Sigmoid colon (tissue), 7 donors: ENCODE data around the gene PRKCQ. TPM values are rescaled to one million over a fixed set of nuclear protein-coding genes. Genes with fewer than 3 reads are reported as not detected.

Source experiments
- DNase-seq: peaks from one replicate; pipeline ENCODE4 v3.0.0-alpha.2; 2019
- H3K27ac ChIP-seq, 4 donors: fragments of 200-600 bp; sonication (generic); one replicate each; pipeline ENCODE4 v1.5.1; 2016 to 2019; ENCODE audit warnings: mild to moderate bottlenecking in 1 of 4
- H3K27me3 ChIP-seq, 3 donors: fragments of 200-600 bp; sonication (generic); one replicate each; pipeline ENCODE4 v1.5.1; 2019; ENCODE audit warnings: mild to moderate bottlenecking in 1 of 3
- H3K36me3 ChIP-seq, 4 donors: fragments of 200-600 bp; sonication (generic); one replicate each; pipeline ENCODE4 v1.5.1; 2016 to 2019
- H3K4me1 ChIP-seq, 4 donors: fragments of 200-600 bp; sonication (generic); one replicate each; pipeline ENCODE4 v1.5.1; 2017 to 2019
- H3K4me3 ChIP-seq, 4 donors: fragments of 200-600 bp; sonication (generic); one replicate each; pipeline ENCODE4 v1.5.1; 2017 to 2019; ENCODE audit warnings: mild to moderate bottlenecking in 2 of 4, moderate library complexity in 1 of 4
- H3K9me3 ChIP-seq, 4 donors: fragments of 200-600 bp in 3 of 4; sonication (generic) in 3 of 4; one replicate each; pipeline versions ENCODE4 v1.5.1 to v1.6.1; 2013 to 2019
- CTCF ChIP-seq, 4 experiments: fragments of 450-650 bp in 3 of 4; fragments of 200-600 bp in 1 of 4; IDR thresholded peaks; one replicate each; pipeline ENCODE4 v1.5.1; 2016 to 2019; ENCODE audit warnings: antibody characterized with exemption in 4 of 4, mild to moderate bottlenecking in 3 of 4, moderate library complexity in 2 of 4
- EP300 ChIP-seq, 4 donors: sonication (generic); formaldehyde crosslinking; IDR thresholded peaks; one replicate each; pipeline ENCODE4 v1.6.1; 2017; ENCODE audit warnings: antibody characterized with exemption in 4 of 4
- POLR2A ChIP-seq, 2 donors: fragments of 450-650 bp; IDR thresholded peaks; one replicate each; pipeline ENCODE4 v1.6.1; 2016; ENCODE audit warnings: antibody characterized with exemption in 2 of 2, mild to moderate bottlenecking in 2 of 2, moderate library complexity in 2 of 2
- POLR2AphosphoS5 ChIP-seq, 4 donors: sonication (generic); formaldehyde crosslinking; IDR thresholded peaks; one replicate each; pipeline ENCODE4 v1.6.1; 2017; ENCODE audit warnings: antibody characterized with exemption in 4 of 4
- WGBS, 2 donors: extraction: QIAGEN DNeasy Blood & Tissue Kit; methylation state at CpG; one replicate each; pipeline ENCODE4 v1.1.7; 2013; 5-methylcytosine and 5-hydroxymethylcytosine counted together
- intact Hi-C: fragments of 100-400 bp; cut with DNase I; formaldehyde crosslinking; loops from one replicate; pipeline ENCODE4 v1.15.1; 2023
- polyA plus RNA-seq, 3 donors: library from polyadenylated mRNA; stranded (reverse); fragments of 200-250 nt; gene quantifications; one replicate each; pipeline ENCODE4 v1.2.3, GENCODE V29; 2013
- total RNA-seq, 4 donors: library from RNA; depleted of rRNA; stranded (reverse); fragments of >200 nt; gene quantifications; one replicate each; pipeline ENCODE4 v1.1.0, GENCODE V29; 2016
- donor health status: healthy with polysubstance abuse.
- donor health status: Bipolar disorder and iron deficiency.
- donor health status: healthy.

The PRKCQ gene
- total and polyA plus RNA-seq, 7 donors, result 0.23 to 3.0 (median 0.81) TPM

DNA sequence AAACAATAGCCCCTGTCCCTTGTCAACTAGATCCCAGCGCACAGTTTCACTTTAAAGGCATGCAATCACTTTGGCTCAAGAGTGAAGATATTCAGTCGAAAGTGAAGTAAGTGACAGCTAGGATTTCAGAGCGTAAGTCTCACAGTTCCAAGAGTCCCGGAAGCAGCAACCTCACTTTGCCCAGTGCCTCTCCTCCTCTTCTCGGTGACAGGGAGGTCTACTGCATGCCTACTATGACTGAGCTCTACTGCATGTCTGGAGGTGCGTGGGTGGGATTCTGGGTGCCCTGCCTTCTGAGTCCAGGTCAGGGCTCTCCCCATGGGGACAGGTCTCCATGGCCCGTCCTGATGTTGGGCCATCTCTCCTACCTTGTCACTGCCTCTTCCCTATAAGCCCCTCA, 17.0 kb downstream of the PRKCQ start:
- Histone ChIP-seq H3K27ac (no peak overlapping the region), H3K9me3 (no peaks in the 10 kb centered on the region), H3K4me3 (no peak overlapping the region), H3K4me1 (no peaks in the 10 kb centered on the region), H3K27me3 (no peaks in the 10 kb centered on the region), H3K36me3 (no peaks in the 10 kb centered on the region)
- DNase-seq, result no peak
- TF ChIP-seq POLR2A (IDR thresholded peaks at IDR 0.05) (no peak), EP300 (IDR thresholded peaks at IDR 0.05) (no peak), POLR2AphosphoS5 (IDR thresholded peaks at IDR 0.05) (no peak), CTCF (IDR thresholded peaks at IDR 0.05) (no peak)
- intact Hi-C loops, result no loop called here
- WGBS, 2 donors, result 71 to 85% methylated on average over 7 of the region's 7 CpGs

DNA sequence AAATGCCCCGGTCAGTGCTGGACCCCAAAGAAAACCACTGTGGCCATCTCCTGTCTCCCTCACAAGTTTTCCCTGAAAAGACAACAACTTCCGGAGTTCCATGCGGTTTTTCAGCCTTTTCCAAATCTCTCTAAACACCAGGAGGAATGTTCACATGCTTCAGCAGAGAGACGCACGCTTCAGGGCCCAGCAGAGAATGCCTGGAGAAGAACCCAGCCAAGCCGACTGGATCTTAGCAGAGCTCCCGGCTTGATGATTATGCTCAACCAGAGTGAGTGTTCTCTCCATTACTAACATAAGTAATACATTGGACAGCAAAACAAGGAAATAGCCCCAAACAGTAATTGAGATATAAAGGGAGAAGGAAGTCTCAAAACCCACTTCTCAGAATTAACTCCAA, 17.9 kb downstream of the PRKCQ start:
- TF ChIP-seq CTCF (IDR thresholded peaks at IDR 0.05) (no peak), POLR2A (IDR thresholded peaks at IDR 0.05) (no peak), EP300 (IDR thresholded peaks at IDR 0.05) (no peak), POLR2AphosphoS5 (IDR thresholded peaks at IDR 0.05) (no peak)
- Histone ChIP-seq H3K36me3 (no peaks in the 10 kb centered on the region), H3K9me3 (no peaks in the 10 kb centered on the region), H3K4me3 (no peak overlapping the region), H3K27ac (no peak overlapping the region), H3K4me1 (no peaks in the 10 kb centered on the region), H3K27me3 (no peaks in the 10 kb centered on the region)
- intact Hi-C loops, result no loop called here
- DNase-seq, result no peak
- WGBS, 2 donors, result 74 to 84% methylated on average over 7 of the region's 7 CpGs

GRCh38 chr10:6561552-6561951, 18.5 kb downstream of the PRKCQ start:
- Histone ChIP-seq H3K4me3 (no peak overlapping the region), H3K4me1 (no peaks in the 10 kb centered on the region), H3K27ac (no peak overlapping the region), H3K27me3 (no peaks in the 10 kb centered on the region), H3K9me3 (no peaks in the 10 kb centered on the region), H3K36me3 (no peaks in the 10 kb centered on the region)
- no peak for TF ChIP-seq POLR2A (IDR thresholded peaks at IDR 0.05)
- no peak for TF ChIP-seq CTCF (IDR thresholded peaks at IDR 0.05)
- TF ChIP-seq POLR2AphosphoS5 (IDR thresholded peaks at IDR 0.05), result no peak
- TF ChIP-seq EP300 (IDR thresholded peaks at IDR 0.05), result no peak
- intact Hi-C loops, result no loop called here
- WGBS, 2 donors, result 56 to 57% methylated on average over 4 of the region's 4 CpGs
- DNase-seq, result no peak

- DNase-seq, result no peak
- no peak overlapping the region for H3K4me3 ChIP-seq
- no peaks in the 10 kb centered on the region for H3K36me3 ChIP-seq
- no peaks in the 10 kb centered on the region for H3K27me3 ChIP-seq
- intact Hi-C loops, result no loop called here
- no peak for TF ChIP-seq EP300 (IDR thresholded peaks at IDR 0.05)
- TF ChIP-seq POLR2AphosphoS5 (IDR thresholded peaks at IDR 0.05), result no peak
- TF ChIP-seq CTCF (IDR thresholded peaks at IDR 0.05), result no peak
- no peak for TF ChIP-seq POLR2A (IDR thresholded peaks at IDR 0.05)
- no peaks in the 10 kb centered on the region for H3K9me3 ChIP-seq
- H3K4me1 ChIP-seq, result no peaks in the 10 kb centered on the region
- WGBS, 2 donors, result 92 to 93% methylated on average over 12 of the region's 12 CpGs
- no peak overlapping the region for H3K27ac ChIP-seq
Observed at GRCh38 chr10:6558759-6559461, 21.2 kb downstream of the PRKCQ start.

- H3K9me3 ChIP-seq, result no peaks in the 10 kb centered on the region
- H3K27me3 ChIP-seq, result no peaks in the 10 kb centered on the region
- no peak overlapping the region for H3K27ac ChIP-seq
- no peaks in the 10 kb centered on the region for H3K36me3 ChIP-seq
- H3K4me3 ChIP-seq, result no peak overlapping the region
- 61 to 75% methylated on average over 2 of the region's 2 CpGs for WGBS, 2 donors
- no peaks in the 10 kb centered on the region for H3K4me1 ChIP-seq
- no peak for TF ChIP-seq EP300 (IDR thresholded peaks at IDR 0.05)
- no peak for TF ChIP-seq CTCF (IDR thresholded peaks at IDR 0.05)
- TF ChIP-seq POLR2A (IDR thresholded peaks at IDR 0.05), result no peak
- no peak for TF ChIP-seq POLR2AphosphoS5 (IDR thresholded peaks at IDR 0.05)
- no peak for DNase-seq
- intact Hi-C loops, result no loop called here
Observed at GRCh38 chr10:6558272-6558671, 21.8 kb downstream of the PRKCQ start.
